ENCODE measurements around the gene AHCY. TPM values are rescaled to one million over a fixed set of nuclear protein-coding genes. Genes with fewer than 3 reads are reported as not detected.
"Not testable (repeated sequence)": the region's sequence is repeated elsewhere in the genome, so short reads cannot be mapped to it uniquely, and the experiment has no call there.

The AHCY gene
- total RNA-seq, 1 experiment from 2014 or later: 398 TPM

GRCh38 chr20:34262488-34263288 is 40.5 kb downstream of the AHCY start:
- DNase-seq (ENCODE audit: low spot score): no peak

- no peak for DNase-seq (ENCODE audit: low spot score)
Observed at GRCh38 chr20:34260208-34260942, 42.8 kb downstream of the AHCY start.

- DNase-seq (ENCODE audit: low spot score): no peak
Observed at GRCh38 chr20:34256629-34257124, 46.5 kb downstream of the AHCY start.

- DNase-seq (ENCODE audit: low spot score): no peak
Observed at GRCh38 chr20:34254979-34255378, 48.2 kb downstream of the AHCY start.

- DNase-seq (ENCODE audit: low spot score): not testable (repeated sequence)
Observed at GRCh38 chr20:34252431-34253086, 50.6 kb downstream of the AHCY start.

- no peak for DNase-seq (ENCODE audit: low spot score)
Observed at GRCh38 chr20:34251619-34252018, 51.5 kb downstream of the AHCY start.

- no peak for DNase-seq (ENCODE audit: low spot score)
Observed at GRCh38 chr20:34250005-34250404, 53.1 kb downstream of the AHCY start.

- DNase-seq (ENCODE audit: low spot score): no peak
Observed at GRCh38 chr20:34249291-34249690, 53.9 kb downstream of the AHCY start.

GRCh38 chr20:34246126-34246626 is 57.0 kb downstream of the AHCY start:
- DNase-seq (ENCODE audit: low spot score): no peak

GRCh38 chr20:34243377-34243776 is 59.8 kb downstream of the AHCY start:
- no peak for DNase-seq (ENCODE audit: low spot score)

GRCh38 chr20:34242879-34243278 is 60.3 kb downstream of the AHCY start:
- DNase-seq (ENCODE audit: low spot score): no peak

GRCh38 chr20:34242015-34242414 is 61.1 kb downstream of the AHCY start:
- DNase-seq (ENCODE audit: low spot score): not testable (repeated sequence)

GRCh38 chr20:34240693-34241615 is 62.2 kb downstream of the AHCY start, which contains the start of gene ASIP:
ASIP (plus strand) TSS chr20:34241423; CDS start chr20:34260375, 18,952 bp downstream.
- no peak for DNase-seq (ENCODE audit: low spot score)

- DNase-seq (ENCODE audit: low spot score): no peak
Observed at GRCh38 chr20:34240121-34240520, 63.0 kb downstream of the AHCY start.

GRCh38 chr20:34237942-34238341 is 65.2 kb downstream of the AHCY start:
- no peak for DNase-seq (ENCODE audit: low spot score)

- DNase-seq (ENCODE audit: low spot score): no peak
Observed at GRCh38 chr20:34235875-34236274, 67.3 kb downstream of the AHCY start.

- no peak for DNase-seq (ENCODE audit: low spot score)
Observed at GRCh38 chr20:34233687-34234086, 69.5 kb downstream of the AHCY start.

- DNase-seq (ENCODE audit: low spot score): no peak
Observed at GRCh38 chr20:34232494-34233087, 70.6 kb downstream of the AHCY start.

GRCh38 chr20:34231634-34232033 is 71.5 kb downstream of the AHCY start:
- no peak for DNase-seq (ENCODE audit: low spot score)
